HL-60/S4 treated with retinoic acid at 250 ng/mL for 4 days and 3 days (cell line): ENCODE results near the gene ZFAND3.

Experiments used
- in situ Hi-C: fragments of 300-500 bp; cut with MboI; formaldehyde crosslinking; loops from 2 replicates; pipeline ENCODE4 v1.7.0; 2022; ENCODE audit warnings: low sequenced_read_pairs

The ZFAND3 gene

GRCh38 chr6:38159596-38159995 lies 340.1 kb downstream of the ZFAND3 start:
- in situ Hi-C loops: no loop called here

- in situ Hi-C loops: no loop called here
Measured at GRCh38 chr6:38160831-38161230, 341.3 kb downstream of the ZFAND3 start.

- in situ Hi-C loops: no loop called here
Measured at GRCh38 chr6:38161331-38161730, 341.8 kb downstream of the ZFAND3 start.

GRCh38 chr6:38161754-38162492 lies 342.4 kb downstream of the ZFAND3 start:
- in situ Hi-C loops: no loop called here

- in situ Hi-C loops: no loop called here
Measured at GRCh38 chr6:38162493-38163185, 343.1 kb downstream of the ZFAND3 start.

- in situ Hi-C loops: no loop called here
Measured at GRCh38 chr6:38163186-38164130, 343.9 kb downstream of the ZFAND3 start.

- in situ Hi-C loops: no loop called here
Measured at GRCh38 chr6:38164131-38164481, 344.6 kb downstream of the ZFAND3 start.

- in situ Hi-C loops: no loop called here
Measured at GRCh38 chr6:38164671-38165108, 345.2 kb downstream of the ZFAND3 start.

GRCh38 chr6:38166411-38167240 lies 347.1 kb downstream of the ZFAND3 start:
- in situ Hi-C loops: no loop called here

GRCh38 chr6:38167598-38167997 lies 348.1 kb downstream of the ZFAND3 start:
- in situ Hi-C loops: no loop called here

GRCh38 chr6:38168126-38168525 lies 348.6 kb downstream of the ZFAND3 start:
- in situ Hi-C loops: no loop called here

- in situ Hi-C loops: no loop called here
Measured at GRCh38 chr6:38168699-38169098, 349.2 kb downstream of the ZFAND3 start.

GRCh38 chr6:38169221-38169976 lies 349.9 kb downstream of the ZFAND3 start:
- in situ Hi-C loops: no loop called here

- in situ Hi-C loops: no loop called here
Measured at GRCh38 chr6:38169977-38170526, 350.5 kb downstream of the ZFAND3 start.

- in situ Hi-C loops: no loop called here
Measured at GRCh38 chr6:38170666-38171355, 351.3 kb downstream of the ZFAND3 start.

- in situ Hi-C loops: no loop called here
Measured at GRCh38 chr6:38171997-38172738, 352.6 kb downstream of the ZFAND3 start.

GRCh38 chr6:38172739-38173410 lies 353.3 kb downstream of the ZFAND3 start:
- in situ Hi-C loops: no loop called here

- in situ Hi-C loops: no loop called here
Measured at GRCh38 chr6:38173909-38174308, 354.4 kb downstream of the ZFAND3 start.
